ENCODE measurements around the gene KLHL1. TPM values are rescaled to one million over a fixed set of nuclear protein-coding genes. Genes with fewer than 3 reads are reported as not detected.

Gene KLHL1, protein sequence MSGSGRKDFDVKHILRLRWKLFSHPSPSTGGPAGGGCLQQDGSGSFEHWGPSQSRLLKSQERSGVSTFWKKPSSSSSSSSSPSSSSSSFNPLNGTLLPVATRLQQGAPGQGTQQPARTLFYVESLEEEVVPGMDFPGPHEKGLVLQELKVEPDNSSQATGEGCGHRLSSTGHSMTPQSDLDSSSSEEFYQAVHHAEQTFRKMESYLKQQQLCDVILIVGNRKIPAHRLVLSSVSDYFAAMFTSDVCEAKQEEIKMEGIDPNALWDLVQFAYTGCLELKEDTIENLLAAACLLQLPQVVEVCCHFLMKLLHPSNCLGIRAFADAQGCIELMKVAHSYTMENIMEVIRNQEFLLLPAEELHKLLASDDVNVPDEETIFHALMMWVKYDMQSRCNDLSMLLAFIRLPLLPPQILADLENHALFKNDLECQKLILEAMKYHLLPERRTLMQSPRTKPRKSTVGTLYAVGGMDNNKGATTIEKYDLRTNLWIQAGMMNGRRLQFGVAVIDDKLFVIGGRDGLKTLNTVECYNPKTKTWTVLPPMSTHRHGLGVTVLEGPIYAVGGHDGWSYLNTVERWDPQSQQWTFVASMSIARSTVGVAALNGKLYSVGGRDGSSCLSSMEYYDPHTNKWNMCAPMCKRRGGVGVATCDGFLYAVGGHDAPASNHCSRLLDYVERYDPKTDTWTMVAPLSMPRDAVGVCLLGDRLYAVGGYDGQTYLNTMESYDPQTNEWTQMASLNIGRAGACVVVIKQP
- not detected in 5 replicates for total RNA-seq (2022; extraction: Qiagen RNA extraction; ENCODE audit: low read depth)

DNA sequence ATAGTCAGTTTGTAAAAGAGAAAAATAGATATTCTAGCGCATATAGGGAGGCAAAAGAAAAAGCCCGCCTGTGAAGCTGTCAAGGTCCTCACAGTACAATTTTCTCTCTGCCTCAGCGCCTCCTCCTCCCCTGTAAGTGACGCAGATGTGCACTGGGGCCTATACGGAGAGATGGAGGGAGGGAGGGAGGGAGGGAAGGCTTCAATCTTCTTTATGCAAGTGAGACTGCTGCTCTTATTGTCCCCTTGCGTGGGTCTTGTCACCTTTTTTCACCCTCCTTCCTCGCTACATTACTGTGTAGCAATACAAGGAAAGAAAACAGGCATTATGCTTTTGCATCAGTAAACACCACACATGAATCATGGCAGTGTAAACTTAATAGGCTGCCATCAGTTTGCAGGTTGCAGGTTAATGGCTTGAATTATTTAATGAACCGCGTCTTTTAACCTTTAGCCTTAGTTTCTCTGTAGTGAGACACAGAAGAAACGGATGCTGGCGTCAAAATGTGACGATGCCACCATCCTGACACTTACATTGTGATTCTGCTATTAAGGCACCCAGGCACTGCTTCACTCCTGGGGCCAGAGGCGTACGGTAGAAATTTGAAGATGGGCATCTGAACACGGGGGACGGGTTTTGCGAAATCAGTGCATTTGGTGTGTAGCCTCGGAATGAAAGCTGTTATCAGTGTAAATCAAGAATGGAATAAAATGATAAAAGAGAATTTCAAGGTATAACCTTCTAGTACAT lies at the start of gene KLHL1:
Gene KLHL1 (minus strand): TSS at position 97 of the 750 bp plus-strand sequence. CDS start 753 bp downstream, outside the sequence.

DNA sequence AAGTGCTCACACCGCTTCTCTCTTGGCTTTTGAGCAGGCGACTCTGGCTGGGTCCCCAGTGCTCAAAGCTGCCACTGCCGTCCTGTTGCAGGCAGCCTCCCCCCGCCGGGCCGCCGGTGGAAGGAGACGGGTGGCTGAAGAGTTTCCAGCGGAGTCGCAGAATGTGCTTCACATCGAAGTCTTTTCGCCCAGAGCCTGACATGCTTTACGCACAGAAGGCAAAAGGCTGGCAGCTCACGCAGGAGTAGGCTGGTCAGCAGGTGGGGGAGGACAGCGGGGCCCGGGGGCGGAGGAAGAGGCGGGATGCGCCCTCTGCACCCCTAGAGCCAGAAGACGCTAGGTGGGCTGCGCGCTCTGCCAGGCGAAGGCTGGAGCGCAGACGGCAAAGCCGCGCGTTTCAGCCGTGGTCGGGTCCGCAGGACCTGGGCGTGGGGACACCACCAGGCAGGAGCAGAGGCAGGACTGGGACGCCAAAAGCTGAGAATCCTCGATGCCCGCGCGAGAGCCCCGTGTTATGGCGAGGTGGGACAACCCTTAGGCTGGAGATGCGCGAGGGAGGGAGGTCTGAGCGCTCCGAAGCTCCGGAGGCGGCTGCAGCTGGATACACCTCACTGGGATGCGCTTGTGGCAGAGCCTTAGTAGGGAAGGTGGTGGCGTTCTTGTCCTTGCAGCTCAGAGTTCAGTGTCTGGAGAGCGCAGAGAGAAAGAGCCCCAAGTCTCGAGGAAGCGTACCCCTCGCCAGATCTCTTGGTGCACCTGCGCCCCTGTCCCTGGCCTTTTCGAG lies 562 bp downstream of the KLHL1 start, which contains the start of gene ATXN8OS:
Gene ATXN8OS (plus strand): TSS at position 329 of the 784 bp plus-strand sequence.

Other genes starting within 250 kb of the KLHL1 start
- not detected in 5 replicates for gene ATXN8OS, start 626 bp downstream of the KLHL1 start, total RNA-seq (2022; extraction: Qiagen RNA extraction; ENCODE audit: low read depth)

All from A549 treated with DMSO at 1 μM for 4 hours (cell line).